Endothelial cell of umbilical vein (primary cell): ENCODE measurements around the gene VWA8. TPM values are rescaled to one million over a fixed set of nuclear protein-coding genes. Genes with fewer than 3 reads are reported as not detected.

Source experiments
- BruUV-seq: library from RNA; stranded (reverse); fragments of 400-500 nt; replicated peaks from 2 replicates; lab custom pipeline; 2021; lab: Mats Ljungman, UMichigan
- CTCF ChIA-PET: fragments of 300-600, 350-600 bp; sonication (Branson Sonifier 250); formaldehyde crosslinking; loops from one replicate; lab custom pipeline; 2021; ENCODE audit warnings: antibody characterized with exemption, inconsistent platforms; lab: Charles Lee
- POLR2A ChIA-PET: fragments of 300-600, 350-600 bp; sonication (Branson Sonifier 250); formaldehyde crosslinking; loops from one replicate; lab custom pipeline; 2021; ENCODE audit warnings: antibody characterized with exemption, inconsistent platforms; lab: Charles Lee
- DNase-seq: peaks from one replicate; pipeline ENCODE4 v3.0.0-alpha.2; 2011; ENCODE audit warnings: low read depth, low spot score
- FAIRE-seq: peaks from 2 replicates; lab custom pipeline; 2011; peaks lifted over from hg19 to GRCh38; lab: Jason Lieb, UNC
- H2AFZ ChIP-seq: 2 replicates; pipeline ENCODE4 v1.6.0; 2012; ENCODE audit warnings: low read depth, low read length, control low read depth, inconsistent platforms
- H3K27ac ChIP-seq: 2 replicates; pipeline ENCODE4 v1.5.1; 2011; ENCODE audit warnings: low read depth, mild to moderate bottlenecking, control low read depth, low read length, moderate library complexity; ENCODE audit not compliant: insufficient read depth
- H3K27me3 ChIP-seq, 2 experiments: 2 replicates each; pipeline versions ENCODE4 v1.6.0 to v1.6.1; 2011; ENCODE audit warnings: low read length in 2 of 2, mixed read lengths in 1 of 2; ENCODE audit not compliant: control insufficient read depth in 2 of 2, insufficient read depth in 2 of 2
- H3K36me3 ChIP-seq, 2 experiments: 2 replicates in 1 of 2; 3 replicates in 1 of 2; pipeline ENCODE4 v1.5.1; 2011; ENCODE audit warnings: low read length in 2 of 2, mild to moderate bottlenecking in 1 of 2, moderate library complexity in 1 of 2; ENCODE audit not compliant: control insufficient read depth in 2 of 2, insufficient read depth in 2 of 2; ENCODE audit errors: extremely low read depth in 1 of 2
- H3K4me1 ChIP-seq: 3 replicates; pipeline ENCODE4 v1.5.1; 2011; ENCODE audit warnings: mild to moderate bottlenecking, low read length; ENCODE audit not compliant: control insufficient read depth, insufficient read depth; ENCODE audit errors: extremely low read depth
- H3K4me2 ChIP-seq: 2 replicates; pipeline ENCODE4 v1.6.1; 2011; ENCODE audit warnings: low read length, control low read depth, mixed read lengths; ENCODE audit not compliant: insufficient read depth
- H3K4me3 ChIP-seq, 3 experiments: fragments of 200-600 bp in 1 of 3; sonication (generic), shearing (Covaris generic) in 1 of 3; replicated peaks in 1 of 3; 2 replicates each; pipeline ENCODE4 v1.5.1; 2011 to 2016; ENCODE audit warnings: control low read depth in 3 of 3, low read length in 3 of 3, mild to moderate bottlenecking in 2 of 3, inconsistent platforms in 1 of 3, low read depth in 1 of 3, moderate library complexity in 1 of 3; ENCODE audit not compliant: insufficient read depth in 1 of 3
- H3K79me2 ChIP-seq: 2 replicates; pipeline ENCODE4 v1.6.0; 2012; ENCODE audit warnings: low read length, inconsistent platforms; ENCODE audit not compliant: control insufficient read depth, insufficient read depth
- H3K9ac ChIP-seq: replicated peaks from 2 replicates; pipeline ENCODE3; 2011; ENCODE audit warnings: low read length, control low read depth; ENCODE audit not compliant: insufficient read depth; ENCODE audit errors: extremely low read depth
- H3K9me1 ChIP-seq: replicated peaks from 3 replicates; pipeline ENCODE4 v1.6.0; 2011; ENCODE audit warnings: mild to moderate bottlenecking, low read length; ENCODE audit not compliant: control insufficient read depth, insufficient read depth; ENCODE audit errors: extremely low read depth
- H3K9me3 ChIP-seq: replicated peaks from 2 replicates; pipeline ENCODE4 v1.5.1; 2012; ENCODE audit warnings: low read length, inconsistent platforms; ENCODE audit not compliant: control insufficient read depth, insufficient read depth
- H4K20me1 ChIP-seq: replicated peaks from 2 replicates; pipeline ENCODE3; 2011; ENCODE audit warnings: mild to moderate bottlenecking, low read length; ENCODE audit not compliant: control insufficient read depth, insufficient read depth; ENCODE audit errors: extremely low read depth
- CTCF ChIP-seq, 2 donors: IDR thresholded peaks; 1 replicate in 1 of 2; 2 replicates in 1 of 2; pipeline ENCODE4 v1.5.1; 2011; ENCODE audit warnings: low read length in 2 of 2, mild to moderate bottlenecking in 2 of 2, moderate library complexity in 2 of 2, control low read depth in 1 of 2, inconsistent platforms in 1 of 2, low read depth in 1 of 2; ENCODE audit not compliant: insufficient read depth in 1 of 2; ENCODE audit errors: extremely low read depth in 1 of 2
- EZH2 ChIP-seq: IDR thresholded peaks from 2 replicates; pipeline ENCODE4 v1.6.1; 2012; ENCODE audit warnings: borderline replicate concordance, low read depth, mild to moderate bottlenecking, moderate library complexity, low read length, inconsistent platforms; ENCODE audit not compliant: severe bottlenecking
- FOS ChIP-seq: IDR thresholded peaks from 2 replicates; pipeline ENCODE4 v1.6.1; 2011; ENCODE audit warnings: mild to moderate bottlenecking, low read length, moderate library complexity, borderline replicate concordance; ENCODE audit not compliant: insufficient read depth
- GATA2 ChIP-seq: IDR thresholded peaks from 2 replicates; pipeline ENCODE4 v1.7.0; 2011; ENCODE audit warnings: low read depth, mild to moderate bottlenecking, moderate library complexity, mixed read lengths, low read length; ENCODE audit not compliant: insufficient read length, insufficient read depth
- JUN ChIP-seq: IDR thresholded peaks from 2 replicates; pipeline ENCODE4 v1.6.1; 2011; ENCODE audit warnings: borderline replicate concordance, low read depth; ENCODE audit not compliant: insufficient read length, insufficient read depth
- MAX ChIP-seq: IDR thresholded peaks from 2 replicates; pipeline ENCODE4 v1.6.1; 2011; ENCODE audit not compliant: insufficient read depth, insufficient read length
- MYC ChIP-seq: IDR thresholded peaks from one replicate; pipeline ENCODE4 v1.6.1; 2011; ENCODE audit warnings: mild to moderate bottlenecking, low read depth, low read length
- POLR2A ChIP-seq: IDR thresholded peaks from 2 replicates; pipeline ENCODE4 v1.6.1; 2012; ENCODE audit warnings: low read depth, mild to moderate bottlenecking, control low read depth, low read length
- POLR2AphosphoS5 ChIP-seq: IDR thresholded peaks from 2 replicates; pipeline ENCODE4 v1.6.1; 2012; ENCODE audit warnings: low read depth, mild to moderate bottlenecking, control low read depth, low read length, moderate library complexity; ENCODE audit not compliant: insufficient read depth
- dilution Hi-C: fragments of 300-500 bp; cut with MboI; formaldehyde crosslinking; loops from one replicate; pipeline ENCODE4 v1.15.0; 2019; ENCODE audit warnings: low sequenced_read_pairs; ENCODE audit not compliant: extremely low pct_ligation_motif_present
- intact Hi-C: fragments of 100-400 bp; cut with micrococcal nuclease; formaldehyde crosslinking; loops from one replicate; pipeline ENCODE4 v1.10.0; 2022
- polyA plus RNA-seq, 4 experiments: library from polyadenylated mRNA; depleted of rRNA in 3 of 4; stranded (reverse) in 3 of 4; unstranded in 1 of 4; fragments of >200 nt; gene quantifications; 2 replicates each; pipeline versions ENCODE4 v1.2.1 to v1.2.3, GENCODE V29; 2011 to 2012; ENCODE audit warnings: missing spikeins in 1 of 4
- total RNA-seq: library from RNA; stranded (reverse); gene quantifications from 2 replicates; pipeline ENCODE4 v1.2.3, GENCODE V29; 2021

VWA8 gene
- total and polyA plus RNA-seq, 2 donors (not counting 3 experiments of a cell fraction or from before 2014, with no cell fraction given) = 2.9 to 11.3 TPM

GRCh38 chr13:41578371-41578770, 382.5 kb downstream of the VWA8 start:
- Histone ChIP-seq H3K4me3 (no peak overlapping the region), H3K9me3 (no peaks in the 10 kb centered on the region), H3K27me3 (no peaks in the 10 kb centered on the region), H3K4me2 (no peak overlapping the region), H3K27ac (no peak overlapping the region), H3K9ac (no peak overlapping the region), H3K4me1 (no peaks in the 10 kb centered on the region), H3K9me1 (no peaks in the 10 kb centered on the region), H2AFZ (no peak overlapping the region), H3K79me2 (no peaks in the 10 kb centered on the region), H4K20me1 (no peaks in the 10 kb centered on the region), H3K36me3 (no peaks in the 10 kb centered on the region)
- TF ChIP-seq FOS (no peak), GATA2 (no peak), POLR2A (no peak), POLR2AphosphoS5 (no peak), MAX (no peak), JUN (no peak), CTCF (IDR thresholded peaks at IDR 0.05; ENCODE audit: extremely low read depth in 1 of 2, insufficient read depth in 1 of 2, low read depth in 1 of 2, low read length in 2 of 2) (no peak), MYC (no peak), EZH2 (no peak)
- intact Hi-C loops (no loop called here), dilution Hi-C loops (no loop called here)
- POLR2A ChIA-PET = no interaction called here
- no TSS peak for BruUV-seq
- FAIRE-seq = no peak
- DNase-seq = no peak
- CTCF ChIA-PET = interaction anchor here (1.1 to 2.1 kb wide), 3 partner anchors 11 to 74 kb away, joined by 3 to 9 read pairs (median 3); no protein-coding TSS in a partner anchor
